GM19238 (cell line): ENCODE results near the gene SEMA4A.
A peak's percentile ranks its signal among the peaks of the same experiment; 100 is the strongest.

Experiments used
- DNase-seq: peaks from one replicate; pipeline ENCODE4 v3.0.0; 2011; ENCODE audit warnings: low spot score; ENCODE audit not compliant: insufficient read length

SEMA4A gene

GRCh38 chr1:156134716-156135435, 18.5 kb upstream of the SEMA4A start:
- no peak for DNase-seq

GRCh38 chr1:156135930-156136871, 17.2 kb upstream of the SEMA4A start:
- no peak for DNase-seq

- DNase-seq: no peak
Measured at GRCh38 chr1:156136970-156137483, 16.4 kb upstream of the SEMA4A start.

GRCh38 chr1:156138458-156138867, 14.9 kb upstream of the SEMA4A start:
- no peak for DNase-seq

GRCh38 chr1:156140879-156141707, 12.3 kb upstream of the SEMA4A start:
- no peak for DNase-seq

- DNase-seq: no peak
Measured at GRCh38 chr1:156143765-156144489, 9.5 kb upstream of the SEMA4A start.

GRCh38 chr1:156144742-156145141, 8.6 kb upstream of the SEMA4A start:
- no peak for DNase-seq

- DNase-seq: no peak
Measured at GRCh38 chr1:156145650-156146019, 7.8 kb upstream of the SEMA4A start.

GRCh38 chr1:156146020-156146768, 7.2 kb upstream of the SEMA4A start:
- peak; percentile 67 for DNase-seq

- no peak for DNase-seq
Measured at GRCh38 chr1:156146769-156147405, 6.5 kb upstream of the SEMA4A start.

- no peak for DNase-seq
Measured at GRCh38 chr1:156148216-156148615, 5.2 kb upstream of the SEMA4A start.

- DNase-seq: peak; percentile 54
Measured at GRCh38 chr1:156149374-156150332, 3.7 kb upstream of the SEMA4A start.

GRCh38 chr1:156150333-156151011, 2.9 kb upstream of the SEMA4A start:
- no peak for DNase-seq

- DNase-seq: no peak
Measured at GRCh38 chr1:156151093-156151688, 2.2 kb upstream of the SEMA4A start.

- no peak for DNase-seq
Measured at GRCh38 chr1:156152628-156153027, 757 bp upstream of the SEMA4A start.

GRCh38 chr1:156154317-156154749, 948 bp downstream of the SEMA4A start:
- DNase-seq: peak; percentile 90

GRCh38 chr1:156155756-156156510, 2.5 kb downstream of the SEMA4A start:
- no peak for DNase-seq
